NCI-H1694 (cell line): ENCODE data around the gene ADAMTS14.

Experiments used
- DNase-seq: peaks from one replicate; lab custom pipeline; 2025; lab: John Stamatoyannopoulos, UW

ADAMTS14 gene

GRCh38 chr10:70771311-70772194, 99.2 kb downstream of the ADAMTS14 start:
- no peak for DNase-seq

GRCh38 chr10:70772627-70773026, 100.3 kb downstream of the ADAMTS14 start:
- no peak for DNase-seq

GRCh38 chr10:70773461-70773860, 101.2 kb downstream of the ADAMTS14 start:
- DNase-seq, result no peak

- no peak for DNase-seq
Measured at GRCh38 chr10:70773965-70774809, 101.9 kb downstream of the ADAMTS14 start.

GRCh38 chr10:70774810-70775678, 102.7 kb downstream of the ADAMTS14 start:
- no peak for DNase-seq

- no peak for DNase-seq
Measured at GRCh38 chr10:70775679-70776454, 103.6 kb downstream of the ADAMTS14 start.

- DNase-seq, result no peak
Measured at GRCh38 chr10:70776455-70777005, 104.2 kb downstream of the ADAMTS14 start.

- DNase-seq, result no peak
Measured at GRCh38 chr10:70777063-70777875, 105.0 kb downstream of the ADAMTS14 start.

- no peak for DNase-seq
Measured at GRCh38 chr10:70778267-70778924, 106.1 kb downstream of the ADAMTS14 start.

- DNase-seq, result no peak
Measured at GRCh38 chr10:70779088-70779487, 106.8 kb downstream of the ADAMTS14 start.

GRCh38 chr10:70779511-70780369, 107.4 kb downstream of the ADAMTS14 start:
- DNase-seq, result no peak

GRCh38 chr10:70780370-70780760, 108.1 kb downstream of the ADAMTS14 start:
- no peak for DNase-seq

GRCh38 chr10:70780772-70781171, 108.5 kb downstream of the ADAMTS14 start:
- DNase-seq, result no peak

- DNase-seq, result no peak
Measured at GRCh38 chr10:70781461-70782051, 109.2 kb downstream of the ADAMTS14 start.

- no peak for DNase-seq
Measured at GRCh38 chr10:70782086-70782745, 109.9 kb downstream of the ADAMTS14 start.

GRCh38 chr10:70782746-70783680, 110.7 kb downstream of the ADAMTS14 start:
- DNase-seq, result no peak
